Gastrocnemius medialis (tissue), 4 donors: ENCODE data around the gene ZDHHC1.

Source experiments
- CTCF ChIP-seq, 5 experiments: fragments of 450-650 bp in 3 of 5; fragments of 200-600 bp in 2 of 5; sonication (generic) in 2 of 5; IDR thresholded peaks in 4 of 5; conservative IDR thresholded peaks in 1 of 5; 1 replicate in 4 of 5; 2 replicates in 1 of 5; pipeline ENCODE4 v1.5.1; 2016 to 2019; ENCODE audit warnings: antibody characterized with exemption in 5 of 5, mild to moderate bottlenecking in 3 of 5, moderate library complexity in 3 of 5
- POLR2A ChIP-seq, 2 donors: fragments of 450-650 bp; IDR thresholded peaks; one replicate each; pipeline ENCODE4 v1.6.1; 2017; ENCODE audit warnings: antibody characterized with exemption in 2 of 2, mild to moderate bottlenecking in 2 of 2, moderate library complexity in 2 of 2

- TF ChIP-seq CTCF (IDR thresholded peaks at IDR 0.05 in 4 of 5, conservative IDR thresholded peaks at IDR 0.05 in 1 of 5) (no peak), POLR2A (IDR thresholded peaks at IDR 0.05) (no peak)
Observed at GRCh38 chr16:67441907-67442306, 25.6 kb upstream of the ZDHHC1 start.
